ACC112 (cell line): ENCODE measurements around the gene TOMT.

Experiments
- H2AFZ ChIP-seq: fragments of 200-600 bp; sonication (generic); one replicate; pipeline ENCODE4 v1.6.0; 2017; ENCODE audit warnings: antibody characterized with exemption, low read length; ENCODE audit not compliant: unreplicated experiment
- H3K27ac ChIP-seq: fragments of 200-600 bp; sonication (generic); 2 replicates; pipeline ENCODE4 v1.5.1; 2014; ENCODE audit warnings: low read depth, mild to moderate bottlenecking, antibody characterized with exemption, low read length, moderate library complexity
- H3K27me3 ChIP-seq: fragments of 200-600 bp; sonication (generic); 2 replicates; pipeline ENCODE4 v1.6.1; 2014; ENCODE audit warnings: mild to moderate bottlenecking, antibody characterized with exemption, low read length, moderate library complexity, mixed read lengths; ENCODE audit not compliant: insufficient read depth
- H3K36me3 ChIP-seq: fragments of 200-600 bp; sonication (generic); 2 replicates; pipeline ENCODE4 v1.6.1; 2016; ENCODE audit warnings: mild to moderate bottlenecking, antibody characterized with exemption, low read length, moderate library complexity, mixed read lengths; ENCODE audit not compliant: insufficient read depth
- H3K4me1 ChIP-seq: fragments of 200-600 bp; sonication (generic); one replicate; pipeline ENCODE4 v1.6.1; 2016; ENCODE audit warnings: low read length, mixed read lengths; ENCODE audit not compliant: insufficient read depth, unreplicated experiment, control insufficient read depth
- H3K4me3 ChIP-seq: fragments of 200-600 bp; sonication (generic); 2 replicates; pipeline ENCODE4 v1.5.1; 2014; ENCODE audit warnings: mild to moderate bottlenecking, low read depth, low read length
- H3K79me2 ChIP-seq: fragments of 200-600 bp; sonication (generic); one replicate; pipeline ENCODE4 v1.6.0; 2016; ENCODE audit warnings: low read length; ENCODE audit not compliant: control insufficient read depth, unreplicated experiment, insufficient read depth

The TOMT gene

DNA sequence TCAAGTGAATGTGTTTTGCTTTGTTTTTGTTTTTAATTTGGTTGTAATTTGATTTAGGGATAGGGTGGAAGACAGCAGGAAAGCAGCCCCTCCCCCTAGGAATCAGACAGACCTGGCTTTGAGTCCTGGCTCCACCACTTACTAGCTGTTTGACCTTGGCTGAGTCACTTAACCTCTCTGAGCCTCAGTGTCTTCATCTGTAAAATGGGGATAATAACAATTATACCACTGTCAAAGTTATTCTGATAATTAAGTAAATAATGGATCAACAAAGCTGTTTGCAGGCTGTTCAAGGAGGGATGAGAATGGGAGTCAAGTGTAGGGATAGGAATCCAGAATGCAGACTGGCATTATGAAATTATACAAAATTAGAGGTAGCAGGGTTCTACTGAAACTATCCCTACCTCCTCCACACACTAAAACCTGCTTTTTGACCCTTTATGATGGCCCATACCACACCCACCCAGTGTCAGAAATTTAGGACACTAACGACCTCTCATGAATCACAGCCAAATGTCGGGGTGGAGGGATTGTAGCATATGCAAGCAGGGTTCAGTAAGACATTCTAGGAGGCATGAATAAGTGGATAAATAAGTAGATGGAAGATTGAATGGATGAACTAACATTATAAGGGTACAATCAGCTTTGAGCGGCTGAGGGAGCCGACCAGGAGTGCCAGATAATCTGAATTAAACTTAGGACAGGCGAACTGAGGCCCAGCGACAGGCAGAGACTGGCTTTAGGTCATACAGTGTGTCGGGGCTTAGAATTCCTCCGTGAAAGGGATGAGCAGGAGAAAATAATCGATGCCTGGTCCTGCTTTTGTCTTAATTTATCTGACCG, 5.8 kb downstream of the TOMT start:
- H2AFZ ChIP-seq, result peak overlapping the region; percentile 10
- H3K4me3 ChIP-seq, result peak overlapping the region; percentile 82
- peaks cover 11% of the 10 kb centered on the region for H3K4me1 ChIP-seq

DNA sequence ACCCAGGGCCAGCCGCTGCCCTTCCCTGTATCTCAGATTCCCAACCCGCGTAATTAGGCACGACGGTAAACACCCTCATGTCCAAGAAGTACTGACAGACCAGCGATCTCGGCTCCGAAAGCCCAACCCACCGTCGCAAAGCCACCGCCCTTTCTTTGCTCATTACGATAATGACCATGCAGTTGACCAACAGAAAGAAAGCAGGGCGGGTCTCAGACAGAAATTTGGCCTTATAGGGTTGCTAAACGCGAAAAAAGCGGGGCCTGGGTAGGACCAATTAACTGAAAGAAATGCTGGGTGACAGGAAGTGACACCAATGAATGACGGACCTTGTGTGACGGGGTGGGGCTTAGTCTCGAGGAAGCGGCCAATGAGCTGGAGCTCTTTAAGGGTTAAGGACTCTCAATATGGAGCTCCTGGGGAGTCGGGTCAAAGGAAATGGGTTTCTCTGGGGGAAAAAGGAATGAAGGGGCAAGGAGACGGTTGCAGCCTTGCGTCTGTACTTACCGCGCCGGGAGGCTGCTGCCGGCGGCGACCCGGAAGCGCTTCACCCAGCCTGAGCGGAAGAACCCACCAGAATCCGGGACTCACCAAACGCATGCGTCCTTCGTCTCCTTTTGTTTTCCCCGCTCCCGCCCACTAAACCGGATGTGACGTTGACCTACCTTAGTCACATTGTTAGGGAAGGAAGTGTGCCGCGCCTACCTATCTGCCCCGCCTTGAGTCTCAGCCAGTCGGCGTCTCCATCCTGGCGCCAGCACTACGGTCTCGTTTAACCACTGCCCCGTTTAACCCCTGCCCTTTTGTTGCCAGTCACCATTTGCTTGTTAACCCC, 6.6 kb downstream of the TOMT start, which contains the start of gene ANAPC15:
TSS of gene ANAPC15 (minus strand) at position 553 of the 835 bp plus-strand sequence. CDS start 1,419 bp downstream, outside the sequence.
- no peaks in the 10 kb centered on the region for H3K79me2 ChIP-seq
- no peaks in the 10 kb centered on the region for H3K36me3 ChIP-seq
- no peaks in the 10 kb centered on the region for H3K27me3 ChIP-seq
- H3K27ac ChIP-seq, result peak within 1 kb of the TSS; percentile 95
- peak within 1 kb of the TSS; percentile 82 for H3K4me3 ChIP-seq
- peaks cover 11% of the 10 kb centered on the region for H3K4me1 ChIP-seq
- peak within 1 kb of the TSS; percentile 88 for H2AFZ ChIP-seq

More for the DNA sequence above, 5.8 kb downstream of the TOMT start:
- H3K79me2 ChIP-seq, result no peaks in the 10 kb centered on the region
- H3K27me3 ChIP-seq, result no peaks in the 10 kb centered on the region
- H3K27ac ChIP-seq, result peak overlapping the region; percentile 95
- H3K36me3 ChIP-seq, result no peaks in the 10 kb centered on the region

DNA sequence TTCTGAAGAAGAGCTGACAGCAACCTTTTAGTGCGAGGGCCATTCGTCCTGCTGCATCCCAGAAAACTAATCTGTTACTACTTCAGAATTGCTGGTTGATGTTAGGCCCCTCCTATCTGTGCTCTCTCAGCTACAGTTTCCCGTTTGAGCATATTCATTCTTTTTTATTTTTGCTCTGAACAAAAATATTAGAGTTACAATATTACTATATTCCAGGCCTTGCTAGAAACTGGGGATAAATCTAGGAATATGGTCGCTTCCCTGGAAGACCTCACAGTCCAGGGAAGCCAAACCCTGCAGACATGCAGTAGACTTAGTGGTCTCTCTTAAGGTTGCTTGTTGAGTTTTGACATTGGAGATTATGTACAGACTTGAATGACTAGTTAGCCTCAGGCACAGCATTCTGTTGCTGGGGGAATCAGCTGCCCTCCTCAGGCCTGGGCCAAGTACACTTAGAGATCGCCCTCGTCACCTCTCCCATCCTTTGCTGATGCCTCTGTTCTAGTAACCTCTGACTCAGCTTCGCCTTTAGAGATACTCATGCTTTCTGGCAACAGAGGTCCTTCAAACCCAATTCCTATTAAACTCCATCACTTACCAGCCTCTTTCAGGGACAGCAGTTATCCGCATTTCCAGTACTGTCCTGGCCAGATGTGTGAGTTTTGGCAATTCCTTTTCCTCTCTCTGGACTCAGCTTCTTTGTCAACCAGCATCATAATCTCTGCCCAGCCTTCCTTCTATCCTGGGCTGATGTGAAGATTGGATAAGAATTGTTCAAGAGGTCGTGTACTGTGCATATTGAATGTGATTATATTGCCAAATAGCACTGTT, 7.5 kb downstream of the TOMT start:
- H3K4me1 ChIP-seq, result peaks cover 11% of the 10 kb centered on the region
- no peaks in the 10 kb centered on the region for H3K27me3 ChIP-seq
- no peaks in the 10 kb centered on the region for H3K36me3 ChIP-seq
- peak overlapping the region; percentile 95 for H3K27ac ChIP-seq
- H2AFZ ChIP-seq, result peak overlapping the region; percentile 88
- H3K4me3 ChIP-seq, result peak overlapping the region; percentile 82
- H3K79me2 ChIP-seq, result no peaks in the 10 kb centered on the region

DNA sequence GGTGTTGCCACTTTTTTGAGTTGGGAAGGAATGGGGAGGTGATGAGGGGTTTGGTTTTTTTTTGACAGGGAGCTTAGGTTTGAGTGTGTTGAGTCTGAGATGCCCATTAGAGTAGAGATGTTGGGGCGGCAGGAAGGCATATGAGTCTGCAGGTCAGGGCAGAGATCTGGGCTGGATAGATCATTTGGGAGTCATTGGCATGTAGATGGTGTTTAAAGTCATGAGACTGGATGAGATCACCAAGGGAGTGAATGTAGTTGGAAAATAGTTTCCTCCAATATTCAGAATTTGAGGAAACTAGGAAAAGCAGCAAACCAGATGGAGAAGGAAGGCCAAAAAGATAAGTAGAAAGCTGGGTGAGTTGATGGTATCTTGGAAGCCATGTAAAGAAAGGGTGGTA, 8.8 kb downstream of the TOMT start:
- Histone ChIP-seq H3K4me1 (peaks cover 11% of the 10 kb centered on the region), H2AFZ (no peak overlapping the region), H3K4me3 (no peak overlapping the region), H3K36me3 (no peaks in the 10 kb centered on the region), H3K27me3 (no peaks in the 10 kb centered on the region), H3K79me2 (no peaks in the 10 kb centered on the region), H3K27ac (no peak overlapping the region)

DNA sequence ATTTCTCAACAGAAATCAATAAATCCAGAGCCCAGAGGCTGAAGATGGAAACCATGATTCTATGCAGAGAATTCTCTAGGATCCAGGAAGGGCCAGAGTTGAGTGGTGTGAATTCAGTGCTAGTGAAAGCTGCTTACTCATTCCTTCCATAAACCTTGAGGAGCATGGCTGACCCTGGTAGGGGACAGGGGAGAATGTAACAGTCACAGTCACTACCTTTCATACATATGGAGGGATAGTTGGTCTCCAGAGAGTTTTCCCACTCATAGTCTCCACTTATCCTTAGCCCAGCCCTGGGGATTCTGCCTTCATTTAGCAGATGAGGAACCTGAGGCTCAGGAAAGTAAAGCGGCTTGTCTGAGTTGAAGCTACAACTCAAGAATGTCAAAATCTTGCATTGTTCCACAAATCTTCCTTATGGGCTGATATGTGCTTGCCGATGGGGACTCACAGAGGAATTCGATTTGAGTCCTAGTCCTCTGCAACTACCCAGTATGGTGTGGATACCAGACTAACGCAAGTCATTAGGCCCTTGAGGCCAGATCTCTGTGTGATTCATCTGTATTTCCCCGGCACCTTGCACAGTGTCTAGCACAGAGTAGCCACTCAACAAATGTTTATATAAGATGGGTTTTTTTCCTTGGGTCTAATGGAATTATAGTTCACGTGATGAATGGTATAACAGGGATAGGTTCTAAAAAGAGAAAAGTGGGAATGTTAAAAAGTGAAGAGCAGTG, 10.5 kb downstream of the TOMT start:
- Histone ChIP-seq H2AFZ (no peak overlapping the region), H3K79me2 (no peaks in the 10 kb centered on the region), H3K4me1 (peaks cover 11% of the 10 kb centered on the region), H3K36me3 (no peaks in the 10 kb centered on the region), H3K27me3 (no peaks in the 10 kb centered on the region), H3K27ac (no peak overlapping the region), H3K4me3 (no peak overlapping the region)

DNA sequence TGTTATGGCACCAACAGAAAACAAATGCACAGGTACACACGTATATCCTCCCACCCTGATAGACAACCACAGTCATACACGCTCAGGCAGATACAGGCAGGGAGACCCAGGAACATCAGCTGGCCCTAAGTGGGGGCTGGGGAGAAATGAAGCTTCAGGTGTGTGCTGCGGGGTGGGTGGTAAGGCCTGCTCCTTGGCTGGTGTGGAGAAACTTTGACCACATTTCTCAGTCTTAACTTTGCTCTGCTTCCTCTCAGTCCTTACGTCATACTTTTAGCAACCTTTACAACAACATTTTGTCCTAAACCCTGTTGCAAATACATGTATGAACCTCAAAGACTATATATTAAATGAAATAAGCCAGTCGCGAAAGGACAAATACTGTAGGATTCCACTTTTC, 13.5 kb downstream of the TOMT start:
- Histone ChIP-seq H3K36me3 (no peaks in the 10 kb centered on the region), H2AFZ (no peak overlapping the region), H3K27ac (no peak overlapping the region), H3K4me1 (no peaks in the 10 kb centered on the region), H3K79me2 (no peaks in the 10 kb centered on the region), H3K27me3 (no peaks in the 10 kb centered on the region), H3K4me3 (no peak overlapping the region)

DNA sequence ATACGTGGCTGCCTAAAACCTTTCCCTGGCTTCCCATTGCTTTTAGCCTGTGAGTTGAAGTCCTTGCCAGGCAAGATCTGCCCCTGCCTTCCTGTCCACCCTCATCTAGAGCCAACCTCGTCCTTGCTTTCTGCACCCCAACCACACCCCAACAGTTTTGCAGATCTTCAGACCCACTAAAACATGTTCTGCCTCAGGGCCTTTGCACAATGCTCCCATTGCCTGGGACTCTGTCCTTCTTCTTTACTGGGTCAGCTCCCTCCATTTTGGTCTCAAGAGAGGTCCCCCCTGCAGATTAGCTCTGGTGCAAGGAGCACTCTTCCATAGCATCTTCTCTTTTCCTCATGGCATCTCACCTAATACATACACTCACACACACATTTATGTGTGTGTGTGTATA, 15.2 kb downstream of the TOMT start:
- Histone ChIP-seq H2AFZ (no peak overlapping the region), H3K27me3 (no peaks in the 10 kb centered on the region), H3K27ac (no peak overlapping the region), H3K4me3 (no peak overlapping the region), H3K4me1 (no peaks in the 10 kb centered on the region), H3K36me3 (no peaks in the 10 kb centered on the region), H3K79me2 (no peaks in the 10 kb centered on the region)

DNA sequence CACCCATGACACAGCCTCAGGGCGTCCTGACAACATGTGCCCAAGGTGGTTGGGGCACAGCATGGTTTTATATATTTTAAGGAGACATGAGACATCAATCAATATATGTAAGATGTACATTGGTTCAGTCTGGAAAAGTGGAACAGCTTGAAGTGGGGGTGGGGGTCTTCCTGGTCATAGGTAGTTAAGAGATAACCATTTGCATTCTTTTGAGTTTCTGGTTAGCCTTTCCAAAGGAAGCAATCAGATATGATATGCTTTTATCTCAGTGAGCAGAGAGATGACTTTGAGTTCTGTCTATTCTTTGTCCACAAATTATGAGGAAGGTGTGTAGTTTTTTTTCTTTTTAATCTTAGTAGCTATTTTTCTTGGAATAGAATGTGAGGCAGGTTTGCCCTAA, 16.9 kb downstream of the TOMT start:
- H3K27ac ChIP-seq, result no peak overlapping the region
- H3K79me2 ChIP-seq, result no peaks in the 10 kb centered on the region
- no peaks in the 10 kb centered on the region for H3K4me1 ChIP-seq
- no peak overlapping the region for H2AFZ ChIP-seq
- H3K4me3 ChIP-seq, result no peak overlapping the region
- H3K27me3 ChIP-seq, result no peaks in the 10 kb centered on the region
- H3K36me3 ChIP-seq, result no peaks in the 10 kb centered on the region

DNA sequence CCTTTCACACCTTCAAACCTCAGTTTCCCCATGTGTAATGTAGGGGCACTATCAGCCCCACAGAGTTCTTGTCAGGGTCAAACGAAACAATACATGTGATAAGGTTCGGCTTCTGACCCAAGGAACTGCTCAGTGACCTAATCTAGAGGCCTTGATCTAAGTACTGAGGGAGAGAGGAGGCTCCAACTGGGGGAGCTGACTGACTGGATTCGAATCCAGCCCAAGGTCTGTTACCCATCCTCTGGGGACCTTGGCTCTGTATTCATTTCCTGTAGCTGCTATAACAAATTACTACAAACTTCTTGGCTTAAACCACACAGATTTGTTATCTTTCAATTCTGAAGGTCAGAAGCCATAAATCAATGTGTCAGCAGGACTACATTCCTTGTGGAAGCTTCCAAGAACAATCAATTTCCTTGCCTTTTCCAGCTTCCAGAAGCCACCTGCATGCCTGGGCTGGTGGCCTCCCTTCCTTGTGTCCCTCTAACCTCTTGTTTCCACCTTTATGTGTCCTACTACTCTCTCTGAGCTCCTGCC, 17.5 kb downstream of the TOMT start:
- Histone ChIP-seq H3K4me3 (no peak overlapping the region), H3K79me2 (no peaks in the 10 kb centered on the region), H2AFZ (no peak overlapping the region), H3K36me3 (no peaks in the 10 kb centered on the region), H3K27me3 (no peaks in the 10 kb centered on the region), H3K27ac (no peak overlapping the region), H3K4me1 (no peaks in the 10 kb centered on the region)
